MV-4-11 (cell line): Measurements from ENCODE around the gene TSPAN17.

Experiments
- DNase-seq: peaks from one replicate; lab custom pipeline; 2025; lab: John Stamatoyannopoulos, UW

The TSPAN17 gene

DNA sequence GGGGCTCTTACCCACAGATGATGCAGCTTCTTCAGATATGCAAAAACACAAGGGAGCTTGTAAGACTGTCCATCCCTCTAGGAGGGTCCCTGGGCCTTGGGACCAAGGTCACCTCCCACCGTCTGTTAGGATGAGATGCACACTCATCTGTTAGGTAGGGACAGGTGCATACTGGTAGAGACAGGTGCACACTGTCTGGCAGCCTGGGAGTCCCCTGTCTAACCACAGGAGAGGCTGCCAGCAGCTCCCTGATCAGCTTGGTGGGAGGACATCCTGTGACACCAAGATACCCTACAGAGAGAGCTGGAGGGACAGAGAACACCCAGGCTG, 13.2 kb downstream of the TSPAN17 start:
- no peak for DNase-seq

DNA sequence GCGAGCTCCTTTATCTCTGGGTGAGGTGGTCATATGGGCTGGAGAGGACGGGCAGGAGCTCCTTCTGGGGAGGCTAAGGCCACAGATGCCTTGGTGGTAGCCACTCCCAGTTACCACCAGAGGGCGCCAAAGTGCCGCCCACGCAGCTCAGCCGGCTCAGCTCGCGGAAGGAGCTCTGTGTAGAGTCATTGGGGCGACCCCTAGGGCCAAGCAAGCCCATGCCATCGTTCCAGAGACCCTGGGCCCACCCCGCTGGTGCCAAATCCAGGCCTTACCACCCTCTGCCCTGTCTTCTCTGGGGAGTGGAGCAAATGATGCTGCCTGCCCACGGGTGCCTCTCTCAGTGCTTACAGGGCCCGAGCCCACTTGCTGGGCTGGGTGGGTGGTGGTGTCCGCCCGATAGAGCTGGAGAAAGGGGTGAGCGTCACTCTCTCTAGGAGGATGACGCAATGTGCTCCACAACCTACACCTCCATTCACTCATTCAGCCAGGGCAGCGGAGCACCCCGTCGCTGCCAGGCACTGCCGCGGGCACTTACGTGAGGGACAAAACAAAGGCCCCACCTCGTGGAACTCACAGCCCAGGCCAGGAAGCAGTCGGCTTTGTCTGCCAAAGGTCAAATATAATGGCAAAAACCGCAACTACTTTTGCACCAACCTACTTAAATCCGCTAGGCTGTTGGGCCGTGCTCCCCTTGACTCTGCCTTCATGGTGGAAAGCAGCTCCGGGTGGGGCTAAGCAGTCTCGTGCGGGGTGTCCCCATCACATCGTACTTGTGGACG, 13.8 kb downstream of the TSPAN17 start:
- DNase-seq, result peak; percentile 59

DNA sequence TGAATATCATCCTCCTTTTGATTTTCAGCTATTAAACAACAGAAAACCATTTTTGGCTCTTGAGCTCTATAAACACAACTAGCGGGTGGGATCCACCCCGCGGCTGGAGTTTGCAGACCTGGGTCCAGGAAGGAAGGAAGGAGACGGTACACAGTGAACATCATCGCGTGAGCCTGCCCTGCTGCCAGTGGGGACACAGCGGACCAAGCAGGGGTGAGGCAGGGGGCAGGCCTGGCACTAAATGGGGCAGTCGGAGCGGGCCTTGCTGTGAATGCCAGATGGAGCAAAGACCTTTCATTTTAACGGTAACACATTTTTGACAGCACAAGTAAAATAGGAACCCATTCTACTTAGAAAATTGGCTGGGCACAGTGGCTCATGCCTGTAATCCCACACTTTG, 14.4 kb downstream of the TSPAN17 start:
- DNase-seq, result no peak

DNA sequence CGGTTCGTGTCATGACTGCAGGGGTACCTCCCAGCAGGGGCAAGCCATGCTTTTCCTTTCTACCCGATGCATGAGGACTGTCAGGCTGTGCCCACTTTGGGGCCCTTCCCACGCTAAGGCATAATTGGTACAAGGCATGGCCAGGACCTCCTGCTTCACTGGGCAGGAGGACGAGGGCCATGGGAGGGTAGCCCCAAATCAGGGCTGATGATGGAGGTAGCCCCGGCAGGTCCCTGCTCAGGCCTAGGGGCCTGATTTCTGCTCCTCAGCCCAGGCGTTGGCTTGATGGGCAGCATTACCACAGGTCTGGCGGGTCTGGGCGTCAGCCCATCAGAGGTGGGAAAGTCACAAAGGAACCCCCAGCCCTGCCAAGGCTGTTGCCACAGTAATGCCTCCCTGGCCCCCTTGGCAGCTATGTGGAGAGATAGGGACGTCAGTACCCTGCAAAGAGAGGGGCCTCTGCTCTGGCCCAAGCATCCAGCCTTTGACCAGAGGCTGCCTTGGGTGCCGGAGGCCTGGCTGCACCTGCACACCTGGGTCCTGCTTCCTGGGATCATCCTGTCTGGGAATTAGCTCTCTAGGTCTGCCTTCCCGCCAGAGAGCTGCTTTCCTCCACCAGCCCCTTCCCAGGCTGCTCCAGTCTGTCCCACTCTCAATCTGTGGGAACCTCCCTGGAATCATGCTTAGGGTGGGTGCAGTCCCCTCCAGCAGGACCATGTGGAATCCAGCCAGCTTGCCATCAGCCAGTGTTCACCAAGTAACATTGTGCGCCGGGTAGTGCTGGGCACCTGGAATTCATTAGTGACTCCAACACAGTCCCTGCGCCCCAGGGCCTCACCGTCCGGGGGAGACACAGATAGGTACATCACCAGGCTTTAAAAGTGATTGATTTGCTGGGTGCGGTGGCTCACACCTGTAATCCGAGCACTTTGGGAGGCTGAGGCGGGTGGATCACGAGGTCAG, 15.4 kb downstream of the TSPAN17 start:
- DNase-seq, result no peak

DNA sequence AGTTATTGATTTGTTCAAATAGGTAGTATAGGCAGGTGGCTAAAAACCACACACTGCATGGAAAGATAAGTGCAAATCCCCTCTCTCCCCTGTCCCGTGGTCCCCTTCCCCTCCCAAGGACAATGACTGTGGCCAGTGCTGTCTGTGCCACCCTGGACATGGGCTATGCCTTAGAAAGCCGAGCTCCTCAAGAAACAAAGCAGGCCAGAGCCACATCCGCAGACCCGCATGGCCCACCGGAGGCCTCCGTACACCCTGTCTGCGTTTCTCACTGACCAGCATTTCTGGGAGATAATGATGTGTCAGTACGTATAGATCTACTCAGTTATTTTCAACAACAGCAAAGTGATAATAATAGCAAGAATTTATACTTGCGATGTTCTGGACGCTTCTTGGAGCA, 16.3 kb downstream of the TSPAN17 start:
- DNase-seq, result no peak

DNA sequence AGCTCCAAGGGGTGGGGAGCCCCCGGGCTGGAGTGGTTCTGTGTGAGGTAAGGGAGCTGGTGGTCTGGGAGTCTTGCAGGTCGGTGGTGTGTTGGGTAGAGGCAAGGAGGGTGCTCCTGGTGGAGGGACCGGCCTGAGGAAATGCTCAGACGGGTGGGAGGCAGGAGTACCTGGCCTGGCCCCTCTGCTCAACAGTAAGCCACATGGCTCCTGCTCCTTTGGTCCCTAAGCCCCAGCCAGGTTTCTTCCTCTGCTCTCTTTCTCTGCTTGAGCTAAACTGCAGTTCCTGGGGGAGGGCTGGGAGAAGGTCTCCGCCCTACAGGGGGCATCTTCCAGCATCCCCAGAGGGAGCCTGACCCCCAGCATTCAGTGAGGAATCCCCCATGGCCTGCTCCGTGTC, 17.2 kb downstream of the TSPAN17 start:
- no peak for DNase-seq

DNA sequence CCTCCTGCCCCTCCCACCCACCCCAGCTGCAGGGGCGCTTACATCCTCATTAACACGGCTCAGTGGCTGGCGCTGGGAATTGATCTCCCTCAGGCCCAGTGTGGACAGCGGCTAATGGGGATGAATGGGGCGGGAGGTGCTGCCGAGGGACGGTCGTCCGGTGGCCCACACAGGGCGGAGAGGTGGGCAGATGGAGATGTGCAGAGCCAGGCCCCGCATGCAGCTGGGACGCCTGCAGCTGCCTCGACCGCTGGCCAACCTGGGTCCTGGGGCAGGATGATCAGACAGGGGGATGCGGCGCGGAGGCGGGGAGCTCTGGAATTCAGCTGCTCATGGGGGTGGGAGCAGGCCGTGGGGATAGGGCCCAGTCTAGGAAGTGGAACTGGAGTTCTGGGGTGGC, 17.6 kb downstream of the TSPAN17 start:
- no peak for DNase-seq

DNA sequence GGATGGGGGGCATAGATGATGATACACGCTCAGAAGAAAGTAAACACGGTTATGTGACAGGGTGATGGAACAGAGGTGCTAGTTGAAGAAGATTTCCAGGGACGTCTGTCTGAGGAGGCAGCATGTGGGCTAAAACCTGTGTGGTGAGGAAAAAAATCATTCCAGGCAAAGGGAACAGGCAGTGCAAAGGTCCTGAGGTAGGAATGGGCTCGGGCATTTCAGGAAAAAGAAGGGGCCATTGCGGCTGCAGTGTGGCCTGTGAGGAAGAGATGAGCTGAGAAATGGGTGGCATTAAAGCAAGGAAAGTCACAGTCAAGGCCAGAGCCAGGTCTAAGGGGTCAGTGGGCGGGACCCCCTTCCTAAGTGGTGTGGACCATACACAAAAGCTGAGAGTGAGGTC, 18.2 kb downstream of the TSPAN17 start:
- no peak for DNase-seq

DNA sequence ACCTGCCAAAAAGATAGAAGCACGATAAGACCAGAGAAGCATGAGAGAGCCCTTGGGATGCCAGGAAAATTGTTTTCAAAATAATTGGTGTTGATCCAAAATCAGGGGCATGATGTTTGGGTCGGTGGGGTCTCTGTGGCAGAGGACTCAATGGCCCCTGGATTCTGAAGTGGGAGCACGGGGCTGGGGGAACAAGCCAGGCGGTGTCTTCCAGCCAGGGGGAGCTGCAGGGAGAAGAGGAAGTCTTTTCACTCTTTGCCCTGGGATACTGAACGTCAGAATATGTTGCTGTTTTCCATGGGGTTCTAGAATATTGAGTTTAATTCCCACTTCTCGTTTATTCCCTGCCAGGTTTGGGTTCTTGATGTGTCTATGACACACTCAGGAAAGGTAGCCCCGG, 20.4 kb downstream of the TSPAN17 start:
- no peak for DNase-seq

DNA sequence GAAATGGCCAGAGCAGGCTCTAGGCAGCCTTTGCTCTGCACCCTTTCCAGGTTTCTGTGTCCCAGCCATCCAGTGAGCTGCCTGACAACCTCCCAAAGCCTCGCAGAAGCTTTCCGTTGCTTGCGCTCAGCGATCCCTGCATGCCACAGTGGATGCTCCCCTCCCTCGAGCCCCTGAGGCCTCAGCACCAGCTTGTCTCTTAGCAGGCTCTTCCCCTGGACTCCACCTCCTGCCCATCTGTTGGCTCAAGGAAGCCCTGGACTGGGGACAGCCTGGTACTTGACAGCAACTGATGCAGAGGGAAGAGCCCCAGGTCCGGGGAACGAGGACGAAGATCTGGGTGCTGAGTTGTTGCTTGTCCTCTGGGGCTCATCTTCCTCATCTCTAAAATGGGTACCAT, 23.2 kb downstream of the TSPAN17 start:
- no peak for DNase-seq

DNA sequence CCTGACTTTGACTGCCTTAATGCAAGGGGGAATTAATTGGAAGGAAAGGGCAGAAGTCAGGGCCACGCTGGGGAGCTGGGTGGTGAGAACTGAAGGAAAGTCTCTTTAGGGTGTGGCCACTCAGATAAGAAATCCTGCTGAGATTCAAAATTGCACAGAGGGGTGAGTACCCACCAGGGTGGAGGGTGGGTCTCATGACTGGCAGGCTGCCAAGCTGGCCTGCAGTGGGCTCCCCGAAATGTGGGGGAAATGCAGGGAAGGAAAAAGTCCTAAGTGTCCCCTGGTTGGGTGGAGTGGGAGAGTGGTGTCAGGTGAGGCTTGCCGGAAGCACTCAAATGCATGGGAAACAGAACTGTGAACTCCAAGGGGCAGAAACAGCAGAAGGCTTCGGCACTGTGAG, 24.1 kb downstream of the TSPAN17 start:
- DNase-seq, result no peak

DNA sequence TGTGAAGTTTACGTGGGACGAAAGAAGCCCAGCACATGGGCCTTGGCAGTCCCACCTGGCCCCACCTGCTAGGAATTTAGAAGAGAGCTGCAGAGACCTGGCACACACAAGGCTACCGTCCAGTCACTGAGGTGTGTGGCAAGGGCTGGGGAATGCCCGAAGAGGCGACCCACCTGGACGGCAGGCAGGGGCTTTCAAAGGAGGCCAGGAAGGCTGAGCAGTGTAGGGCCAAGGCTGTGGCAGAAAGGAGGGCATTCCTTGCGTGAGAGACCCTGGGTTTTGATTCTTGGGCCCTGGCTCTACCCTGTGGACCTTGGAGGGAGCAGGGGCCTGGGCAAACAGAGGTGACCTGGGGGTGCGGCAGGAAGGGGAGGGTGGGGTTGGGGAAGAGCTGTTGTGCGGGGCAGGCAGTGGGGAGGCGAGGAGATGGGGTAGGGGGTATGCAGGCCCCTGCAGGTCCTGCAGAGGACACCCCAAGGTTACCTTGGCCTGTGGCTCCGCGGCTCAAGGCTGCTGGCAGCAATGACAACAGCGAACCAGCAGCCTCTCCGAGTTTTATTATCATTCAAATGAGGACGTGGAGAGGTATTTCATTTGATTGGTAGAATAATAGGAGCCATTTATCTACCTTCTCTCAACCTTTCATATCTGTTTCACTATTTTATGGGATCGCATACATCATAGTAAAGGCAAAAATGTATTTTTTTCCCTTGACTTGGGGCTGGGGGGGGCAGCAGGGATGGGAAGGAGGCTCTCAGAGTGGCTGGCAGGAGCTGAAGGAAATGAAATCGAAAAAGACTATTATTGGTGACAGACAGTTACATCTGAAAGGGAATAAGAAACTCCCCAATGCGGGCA, 24.8 kb downstream of the TSPAN17 start:
- DNase-seq, result no peak

DNA sequence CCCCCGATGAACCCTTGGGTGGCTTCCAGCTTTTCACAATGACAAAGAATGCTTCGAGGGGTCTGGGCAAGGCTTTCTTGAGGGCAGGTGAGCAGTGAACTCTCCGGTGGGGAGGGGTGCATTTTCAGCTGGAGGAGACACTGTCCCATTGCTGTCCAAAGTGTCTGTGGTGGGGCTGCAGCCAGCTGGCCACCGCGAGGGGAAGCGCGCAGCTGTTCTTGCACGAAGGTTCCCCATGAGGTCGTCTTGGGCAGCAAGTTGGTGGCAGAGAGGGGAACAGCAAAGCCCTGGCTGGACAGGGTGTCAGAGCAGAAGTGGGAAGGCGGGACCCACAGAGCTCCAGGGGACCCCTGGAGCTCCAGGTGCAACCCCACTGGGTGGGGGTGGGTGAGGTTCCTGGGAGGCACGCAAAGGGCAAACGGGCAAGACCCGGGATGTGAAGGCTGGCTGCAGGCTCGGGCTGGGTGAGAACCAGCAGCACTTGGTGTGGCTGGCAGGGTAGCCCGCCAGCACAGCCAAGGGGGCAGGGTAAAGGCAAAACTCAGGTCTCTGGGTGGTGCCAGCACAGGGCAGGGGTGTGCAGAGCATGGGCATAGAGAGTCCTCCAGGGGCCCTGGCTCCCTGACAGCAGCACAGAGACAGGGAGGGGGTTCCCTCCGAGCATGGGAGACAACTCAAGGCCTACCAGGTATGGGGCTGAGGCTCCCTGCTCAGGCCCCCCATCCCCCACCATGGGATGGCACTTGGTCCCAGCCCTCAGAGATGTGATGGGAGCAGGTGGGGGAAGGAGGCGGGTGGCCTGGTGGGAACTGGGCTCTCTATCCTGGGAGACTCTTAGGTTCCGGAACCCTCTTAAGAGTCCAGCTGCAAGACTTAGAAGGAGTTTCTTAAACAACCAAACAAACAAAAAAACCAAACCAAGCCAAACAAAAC, 26.6 kb downstream of the TSPAN17 start:
- DNase-seq, result peak; percentile 49

DNA sequence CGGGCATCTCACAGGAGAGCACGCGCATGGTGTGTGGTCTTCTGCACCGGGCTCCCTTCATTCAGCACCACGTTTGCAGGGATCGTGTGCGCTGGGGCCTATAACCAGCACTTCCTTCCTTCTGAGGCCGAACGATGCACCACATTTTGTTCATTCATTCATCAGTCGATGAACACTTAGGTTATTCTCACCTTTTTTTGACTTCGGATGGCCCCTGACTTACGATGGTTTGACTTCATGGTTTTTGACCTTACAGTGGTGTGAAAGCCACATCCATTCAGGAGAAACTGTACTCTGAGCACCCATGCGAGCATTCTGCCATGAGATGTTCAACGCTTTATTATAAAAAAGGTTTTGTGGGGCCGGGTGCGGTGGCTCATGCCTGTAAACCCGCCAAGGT, 27.5 kb downstream of the TSPAN17 start:
- DNase-seq, result no peak

DNA sequence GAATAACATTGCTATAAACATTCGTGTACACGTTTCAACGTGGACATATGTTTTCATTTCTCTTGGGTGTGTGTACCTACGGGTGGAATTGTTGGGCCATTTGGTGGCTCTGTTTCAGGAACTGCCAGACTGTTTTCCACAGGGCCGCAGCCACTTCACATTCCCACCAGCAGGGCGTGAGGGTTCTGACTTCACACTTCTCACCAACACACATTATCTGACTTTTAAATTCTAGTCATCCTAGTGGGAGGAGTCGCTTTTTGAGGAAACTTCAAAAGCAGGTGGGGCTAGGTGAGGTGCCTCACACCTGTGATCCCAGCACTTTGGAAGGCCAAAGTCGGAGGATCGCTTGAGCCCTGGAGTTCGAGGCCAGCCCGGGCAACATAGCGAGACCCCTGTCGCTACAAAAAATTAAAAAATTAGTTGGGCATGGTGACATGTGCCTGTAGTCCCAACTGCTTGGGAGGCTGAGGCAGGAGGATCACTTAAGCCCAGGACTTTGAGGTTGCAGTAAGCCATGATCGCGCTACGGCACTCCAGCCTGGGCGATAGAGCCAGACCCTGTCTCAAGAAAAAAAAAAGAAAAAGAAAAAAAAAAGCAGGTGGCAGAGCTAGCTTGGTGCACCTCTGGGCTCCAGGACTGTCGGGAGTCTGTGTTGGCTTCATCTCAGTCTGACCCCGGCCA, 28.5 kb downstream of the TSPAN17 start:
- DNase-seq, result peak; percentile 31

DNA sequence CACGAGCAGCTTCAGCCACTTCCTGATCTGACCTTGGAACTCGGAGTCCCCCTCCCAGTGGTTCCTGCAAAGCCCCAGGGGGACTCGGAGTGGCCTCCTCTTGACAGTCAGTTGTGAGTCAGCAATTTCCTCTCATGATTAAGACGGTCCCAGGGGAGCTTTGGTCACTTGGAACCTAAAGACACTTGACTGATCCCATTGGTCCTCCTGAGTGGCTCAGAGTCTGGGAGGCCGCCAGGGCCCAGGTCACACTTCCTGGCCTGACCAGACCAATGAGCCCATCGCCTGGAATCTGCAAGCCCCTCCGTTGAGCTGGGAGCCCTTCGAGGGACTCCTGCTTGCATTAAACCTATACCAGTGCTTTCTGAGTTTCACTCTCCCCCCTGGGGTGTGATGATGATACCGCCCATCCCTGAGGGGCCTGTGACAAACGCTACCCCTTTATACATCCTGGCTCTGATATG, 29.1 kb downstream of the TSPAN17 start:
- DNase-seq, result peak; percentile 82

DNA sequence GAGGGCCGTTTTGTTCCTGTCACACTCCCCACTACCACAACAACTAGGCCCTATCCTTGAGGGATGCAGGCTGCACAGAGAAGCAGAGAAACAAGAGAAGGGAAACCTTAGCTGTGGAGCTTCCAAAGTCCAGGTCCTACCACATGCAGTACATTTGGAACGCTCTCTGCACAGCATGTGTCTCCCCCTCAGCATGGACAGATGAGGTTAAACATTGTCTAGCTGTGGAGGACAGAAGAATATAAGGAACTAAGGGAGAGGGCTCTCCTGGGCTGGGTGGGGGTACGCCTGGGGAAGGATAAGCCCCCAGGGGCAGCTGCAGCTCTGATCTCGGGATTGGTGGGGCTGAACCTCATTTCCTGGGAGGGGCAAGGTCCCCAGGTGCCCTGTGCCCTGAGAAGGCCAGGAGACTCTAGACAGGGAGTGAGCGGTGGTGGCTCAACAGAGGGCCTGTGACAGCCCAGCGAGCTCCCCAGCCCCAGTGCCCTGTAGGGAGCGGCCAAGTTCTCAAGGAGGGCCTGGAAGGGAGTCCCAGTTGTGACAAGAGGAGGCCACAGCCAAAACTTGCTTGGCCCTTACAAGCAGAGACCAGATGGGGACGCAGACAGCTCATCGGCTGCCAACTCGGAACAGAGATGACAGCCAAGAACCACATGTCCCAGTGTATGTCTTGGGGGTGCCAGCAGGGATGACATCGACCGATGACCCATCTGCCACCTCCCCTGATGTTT, 30.1 kb downstream of the TSPAN17 start:
- DNase-seq, result no peak

DNA sequence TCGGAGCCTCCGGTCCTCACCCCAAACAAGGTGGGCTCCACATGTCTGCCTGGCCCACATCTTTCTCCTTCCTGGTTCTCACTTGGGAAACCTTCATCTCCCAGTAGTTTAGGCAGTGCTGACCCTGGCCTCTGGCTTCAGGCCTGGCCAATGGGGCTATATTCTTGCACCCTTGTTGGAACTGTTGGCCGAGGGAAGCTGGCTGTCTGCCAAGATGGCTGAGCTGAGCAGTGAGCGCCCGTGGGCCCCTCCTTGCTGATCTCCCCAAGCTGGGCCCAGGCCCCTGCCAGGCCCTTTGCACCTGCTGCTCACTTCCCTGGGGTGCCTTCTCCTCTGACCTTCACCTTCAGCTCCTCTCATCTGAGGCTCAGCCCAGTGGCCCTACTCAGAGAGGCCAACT, 31.3 kb downstream of the TSPAN17 start:
- no peak for DNase-seq

DNA sequence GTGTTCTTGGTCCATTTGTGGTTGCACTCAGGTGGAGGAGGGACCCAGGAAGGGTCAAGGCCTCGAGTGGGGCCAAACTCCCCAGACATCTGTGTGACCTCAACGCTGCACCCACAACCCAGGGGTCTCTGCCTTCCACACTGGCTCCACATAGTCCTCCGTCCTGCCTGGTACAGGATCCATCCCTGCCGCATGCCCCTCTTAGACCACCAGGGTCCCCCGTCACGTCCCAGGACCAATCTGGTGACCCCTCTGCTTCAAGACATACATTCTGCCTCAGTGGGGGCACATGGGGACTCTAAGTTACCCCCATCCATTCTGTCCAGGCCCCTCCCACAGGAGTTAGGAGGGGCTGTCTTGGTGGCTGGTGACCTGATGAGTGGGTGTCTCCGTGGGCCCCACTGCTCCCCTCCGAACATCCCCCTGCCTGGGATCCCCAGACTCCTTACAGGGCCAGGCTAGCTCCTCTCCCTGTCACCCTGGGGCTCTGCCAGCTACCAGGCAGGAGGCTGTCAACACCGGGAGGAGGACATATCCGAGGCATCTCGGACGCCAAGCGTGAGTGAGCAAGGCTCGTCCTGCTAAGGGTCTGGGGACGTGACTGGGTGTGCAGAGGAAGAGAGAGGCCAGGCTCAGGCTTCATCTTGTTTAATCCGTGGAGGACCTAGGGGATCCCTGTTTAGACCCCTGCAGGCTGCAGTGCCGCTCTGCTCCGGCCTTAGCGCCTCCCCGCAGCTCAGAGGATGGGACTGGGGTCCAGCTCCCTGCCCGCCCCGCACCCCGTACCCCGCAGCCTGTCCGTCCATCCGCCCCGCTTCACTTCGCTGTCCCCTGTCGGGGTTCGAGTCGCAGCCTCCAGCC, 32.3 kb downstream of the TSPAN17 start:
- no peak for DNase-seq
